PFSK-1 (cell line): Measurements from ENCODE around the gene ST3GAL6. TPM values are rescaled to one million over a fixed set of nuclear protein-coding genes. Genes with fewer than 3 reads are reported as not detected.

Experiments
- FOXP2 ChIP-seq: optimal IDR thresholded peaks from 2 replicates; pipeline ENCODE3; 2011; ENCODE audit warnings: borderline replicate concordance, control low read depth, inconsistent platforms; ENCODE audit not compliant: insufficient read depth; ENCODE audit errors: extremely low read length, extremely low read depth
- POLR2AphosphoS5 ChIP-seq: IDR thresholded peaks from 2 replicates; pipeline ENCODE4 v1.6.1; 2012; ENCODE audit warnings: low read depth, mild to moderate bottlenecking, control low read depth, low read length, moderate library complexity
- SIN3A ChIP-seq: IDR thresholded peaks from 2 replicates; pipeline ENCODE4 v1.6.1; 2012; ENCODE audit warnings: mild to moderate bottlenecking, low read length, moderate library complexity, borderline replicate concordance; ENCODE audit not compliant: insufficient read depth
- TAF1 ChIP-seq: IDR thresholded peaks from 2 replicates; pipeline ENCODE4 v1.6.1; 2012; ENCODE audit warnings: low read length, control low read depth, borderline replicate concordance; ENCODE audit not compliant: insufficient read depth
- polyA plus RNA-seq: library from polyadenylated mRNA; unstranded; fragments of >200 nt; gene quantifications from one replicate; pipeline ENCODE4 v1.2.1, GENCODE V29; 2012; ENCODE audit warnings: low read depth, missing spikeins; ENCODE audit not compliant: insufficient read length
- TF ChIP-seq, protein P1 (sequence below), 2 experiments: IDR thresholded peaks; 2 replicates each; pipeline versions ENCODE4 v1.6.1 to v1.8.0; 2011 to 2012; ENCODE audit warnings: low read depth in 2 of 2, low read length in 2 of 2, control low read depth in 1 of 2, inconsistent platforms in 1 of 2, mild to moderate bottlenecking in 1 of 2, moderate library complexity in 1 of 2; ENCODE audit not compliant: insufficient read depth in 1 of 2

The ST3GAL6 gene, protein sequence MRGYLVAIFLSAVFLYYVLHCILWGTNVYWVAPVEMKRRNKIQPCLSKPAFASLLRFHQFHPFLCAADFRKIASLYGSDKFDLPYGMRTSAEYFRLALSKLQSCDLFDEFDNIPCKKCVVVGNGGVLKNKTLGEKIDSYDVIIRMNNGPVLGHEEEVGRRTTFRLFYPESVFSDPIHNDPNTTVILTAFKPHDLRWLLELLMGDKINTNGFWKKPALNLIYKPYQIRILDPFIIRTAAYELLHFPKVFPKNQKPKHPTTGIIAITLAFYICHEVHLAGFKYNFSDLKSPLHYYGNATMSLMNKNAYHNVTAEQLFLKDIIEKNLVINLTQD
- polyA plus RNA-seq: 15.2 TPM

DNA sequence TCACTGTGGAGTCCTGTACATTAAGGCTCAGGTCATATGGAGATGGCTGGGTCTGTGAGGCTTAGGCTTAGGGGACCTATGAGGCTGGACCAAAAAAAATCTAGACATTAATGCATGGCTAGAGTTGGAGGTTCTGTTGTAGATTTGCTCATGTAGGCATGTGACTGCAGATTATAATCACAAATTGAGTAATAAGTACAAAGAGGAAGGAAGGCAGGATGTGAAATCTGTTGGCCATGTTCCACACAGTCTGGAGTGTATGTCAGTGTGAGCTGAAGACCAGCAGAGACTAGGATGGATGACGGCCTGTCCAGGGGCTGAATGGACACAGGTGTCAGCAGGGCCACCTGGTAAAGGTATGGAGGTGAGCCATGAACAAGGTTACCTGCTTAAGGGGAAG lies at the start of gene ST3GAL6:
TSS of gene ST3GAL6 (plus strand) at position 265 of the 400 bp plus-strand sequence. CDS start 5,101 bp downstream, outside the sequence.
- TF ChIP-seq, protein P1, sequence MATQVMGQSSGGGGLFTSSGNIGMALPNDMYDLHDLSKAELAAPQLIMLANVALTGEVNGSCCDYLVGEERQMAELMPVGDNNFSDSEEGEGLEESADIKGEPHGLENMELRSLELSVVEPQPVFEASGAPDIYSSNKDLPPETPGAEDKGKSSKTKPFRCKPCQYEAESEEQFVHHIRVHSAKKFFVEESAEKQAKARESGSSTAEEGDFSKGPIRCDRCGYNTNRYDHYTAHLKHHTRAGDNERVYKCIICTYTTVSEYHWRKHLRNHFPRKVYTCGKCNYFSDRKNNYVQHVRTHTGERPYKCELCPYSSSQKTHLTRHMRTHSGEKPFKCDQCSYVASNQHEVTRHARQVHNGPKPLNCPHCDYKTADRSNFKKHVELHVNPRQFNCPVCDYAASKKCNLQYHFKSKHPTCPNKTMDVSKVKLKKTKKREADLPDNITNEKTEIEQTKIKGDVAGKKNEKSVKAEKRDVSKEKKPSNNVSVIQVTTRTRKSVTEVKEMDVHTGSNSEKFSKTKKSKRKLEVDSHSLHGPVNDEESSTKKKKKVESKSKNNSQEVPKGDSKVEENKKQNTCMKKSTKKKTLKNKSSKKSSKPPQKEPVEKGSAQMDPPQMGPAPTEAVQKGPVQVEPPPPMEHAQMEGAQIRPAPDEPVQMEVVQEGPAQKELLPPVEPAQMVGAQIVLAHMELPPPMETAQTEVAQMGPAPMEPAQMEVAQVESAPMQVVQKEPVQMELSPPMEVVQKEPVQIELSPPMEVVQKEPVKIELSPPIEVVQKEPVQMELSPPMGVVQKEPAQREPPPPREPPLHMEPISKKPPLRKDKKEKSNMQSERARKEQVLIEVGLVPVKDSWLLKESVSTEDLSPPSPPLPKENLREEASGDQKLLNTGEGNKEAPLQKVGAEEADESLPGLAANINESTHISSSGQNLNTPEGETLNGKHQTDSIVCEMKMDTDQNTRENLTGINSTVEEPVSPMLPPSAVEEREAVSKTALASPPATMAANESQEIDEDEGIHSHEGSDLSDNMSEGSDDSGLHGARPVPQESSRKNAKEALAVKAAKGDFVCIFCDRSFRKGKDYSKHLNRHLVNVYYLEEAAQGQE (IDR thresholded peaks at IDR 0.05; ENCODE audit: insufficient read depth in 1 of 2, low read depth in 2 of 2, low read length in 2 of 2): no peak
- no peak for TF ChIP-seq SIN3A
- no peak for TF ChIP-seq POLR2AphosphoS5
- TF ChIP-seq FOXP2: no peak
- no peak for TF ChIP-seq TAF1

DNA sequence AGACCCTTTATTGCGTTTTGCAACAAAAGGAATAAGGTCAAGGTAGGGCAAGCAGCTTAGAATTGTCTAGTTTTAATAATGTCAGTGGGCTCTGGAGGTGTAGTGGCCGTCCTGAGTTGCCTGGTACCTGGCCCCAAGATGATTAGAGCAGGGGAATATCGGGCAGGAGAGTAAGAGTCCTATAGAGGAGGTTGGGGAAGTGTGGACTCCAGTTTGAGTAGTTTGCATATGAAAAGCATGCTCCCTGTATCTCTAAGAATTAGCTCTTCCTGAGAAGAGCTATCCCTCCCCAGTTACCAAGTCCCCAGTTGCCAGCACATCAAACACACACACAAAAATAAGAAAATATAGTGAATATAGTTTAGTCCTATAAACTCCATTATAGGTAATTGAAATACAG lies 49.2 kb upstream of the ST3GAL6 start:
- TF ChIP-seq POLR2AphosphoS5 (no peak), FOXP2 (no peak), SIN3A (no peak), TAF1 (no peak)
- TF ChIP-seq, protein P1 (IDR thresholded peaks at IDR 0.05; ENCODE audit: insufficient read depth in 1 of 2, low read depth in 2 of 2, low read length in 2 of 2): no peak

DNA sequence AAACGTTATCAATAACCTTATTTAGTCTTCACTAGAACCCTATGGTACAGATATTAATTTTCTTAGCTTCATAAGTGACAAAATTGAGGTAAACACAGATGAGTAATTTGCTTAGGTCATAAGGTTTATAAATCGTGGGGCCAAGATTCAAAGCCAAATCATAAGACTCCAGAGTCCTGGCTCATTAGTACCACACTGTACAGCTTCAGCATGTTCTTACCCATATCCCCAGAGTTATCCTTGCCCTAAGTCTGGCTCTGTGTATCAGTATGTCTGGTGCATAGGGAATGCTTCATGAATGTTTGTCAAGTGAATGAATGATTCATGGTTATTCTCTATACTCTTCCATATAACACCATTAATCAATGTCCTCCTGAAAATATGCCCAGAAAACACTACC lies 45.6 kb upstream of the ST3GAL6 start:
- TF ChIP-seq TAF1 (no peak), POLR2AphosphoS5 (no peak), SIN3A (no peak), FOXP2 (no peak)
- TF ChIP-seq, protein P1 (IDR thresholded peaks at IDR 0.05; ENCODE audit: insufficient read depth in 1 of 2, low read depth in 2 of 2, low read length in 2 of 2): no peak

DNA sequence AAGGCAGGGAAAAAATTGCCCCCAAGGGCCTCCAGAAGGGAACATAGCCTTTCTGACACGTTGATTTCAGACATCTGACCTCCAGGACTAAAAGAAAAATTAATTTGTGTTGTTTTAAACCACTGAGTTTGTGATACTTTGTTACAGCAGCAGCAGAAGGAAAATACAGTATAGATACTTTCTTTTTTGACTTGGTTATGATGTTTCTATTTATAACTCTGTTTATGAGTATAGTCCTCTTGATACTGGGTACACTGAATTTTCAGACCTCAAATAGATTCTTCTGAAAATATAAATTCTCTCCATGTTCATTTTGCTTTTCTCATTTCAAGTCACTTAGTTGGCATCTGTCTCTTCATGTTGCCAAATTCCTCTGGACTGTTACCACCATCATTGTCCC lies 44.4 kb upstream of the ST3GAL6 start:
- TF ChIP-seq FOXP2 (no peak), TAF1 (no peak), SIN3A (no peak)
- TF ChIP-seq, protein P1 (IDR thresholded peaks at IDR 0.05; ENCODE audit: insufficient read depth in 1 of 2, low read depth in 2 of 2, low read length in 2 of 2): no peak
